Right renal pelvis (tissue), 4 donors: ENCODE measurements around the gene UBE4B. TPM values are rescaled to one million over a fixed set of nuclear protein-coding genes. Genes with fewer than 3 reads are reported as not detected.
A peak's percentile ranks its signal among the peaks of the same experiment; 100 is the strongest.
"Not testable (repeated sequence)": the region's sequence is repeated elsewhere in the genome, so short reads cannot be mapped to it uniquely, and the experiment has no call there.

Experiments used
- DNase-seq, 4 donors: peaks; one replicate each; pipeline ENCODE4 v3.0.0-alpha.2; 2013; ENCODE audit warnings: low read depth in 4 of 4, low spot score in 3 of 4, missing footprints in 1 of 4
- polyA plus RNA-seq, 4 donors: library from polyadenylated mRNA; unstranded; fragments of 120-200 nt; gene quantifications; one replicate each; pipeline ENCODE4 v1.2.1, GENCODE V29; 2013; ENCODE audit not compliant: insufficient read length in 4 of 4

UBE4B gene
- polyA plus RNA-seq, 4 donors, result 49.1 to 57.9 (median 50.8) TPM

GRCh38 chr1:10205206-10205605 lies 172.4 kb downstream of the UBE4B start:
- not testable (repeated sequence) for DNase-seq

GRCh38 chr1:10207810-10208209 lies 175.1 kb downstream of the UBE4B start:
- DNase-seq, result no peak

- no peak for DNase-seq
Observed at GRCh38 chr1:10208537-10208936, 175.8 kb downstream of the UBE4B start.

- DNase-seq, result no peak
Observed at GRCh38 chr1:10209590-10209904, 176.8 kb downstream of the UBE4B start.

- peak; percentile 95 to 96 (median 96) for DNase-seq
Observed at GRCh38 chr1:10209905-10210810, 177.4 kb downstream of the UBE4B start, which contains the start of gene KIF1B. Gene KIF1B (plus strand): TSS chr1:10210570. CDS start chr1:10232329, 21,759 bp downstream.

GRCh38 chr1:10210841-10211804 lies 178.4 kb downstream of the UBE4B start:
- peak; percentile 65 to 70 (median 66) for DNase-seq

- DNase-seq, result no peak
Observed at GRCh38 chr1:10211805-10212410, 179.2 kb downstream of the UBE4B start.

GRCh38 chr1:10212476-10212875 lies 179.7 kb downstream of the UBE4B start:
- no peak for DNase-seq

- DNase-seq, result no peak
Observed at GRCh38 chr1:10213186-10213705, 180.5 kb downstream of the UBE4B start.

GRCh38 chr1:10216090-10216749 lies 183.5 kb downstream of the UBE4B start:
- no peak for DNase-seq

GRCh38 chr1:10217748-10218441 lies 185.1 kb downstream of the UBE4B start:
- DNase-seq, result no peak

GRCh38 chr1:10220200-10220599 lies 187.4 kb downstream of the UBE4B start:
- DNase-seq, result no peak

- DNase-seq, result not testable (repeated sequence)
Observed at GRCh38 chr1:10220657-10221056, 187.9 kb downstream of the UBE4B start.

GRCh38 chr1:10225573-10225972 lies 192.8 kb downstream of the UBE4B start:
- no peak for DNase-seq

GRCh38 chr1:10228528-10228927 lies 195.8 kb downstream of the UBE4B start:
- DNase-seq, result no peak

GRCh38 chr1:10229903-10230302 lies 197.1 kb downstream of the UBE4B start:
- DNase-seq, result no peak
